RWPE1 (cell line): ENCODE data around the gene BAHD1.

Source experiments
- CTCF ChIA-PET: fragments of 350-600 bp; sonication (Branson Sonifier 250); formaldehyde crosslinking; extraction: SDS; loops from one replicate; lab custom pipeline; 2021; lab: Yijun Ruan, JAX
- POLR2A ChIA-PET: fragments of 400-600 bp; formaldehyde crosslinking; extraction: SDS; loops from one replicate; lab custom pipeline; 2020; ENCODE audit warnings: antibody characterized with exemption; ENCODE audit not compliant: low non-redundant PET; lab: Yijun Ruan, JAX
- DNase-seq: peaks from one replicate; pipeline ENCODE4 v3.0.0; 2012; ENCODE audit warnings: low spot score
- H3K27ac ChIP-seq: fragments of 450-650 bp; 2 replicates; pipeline ENCODE4 v1.5.1; 2017
- TF ChIP-seq, protein P1 (sequence below): fragments of 450-650 bp; conservative IDR thresholded peaks from 2 replicates; pipeline ENCODE4 v1.5.1; 2017; ENCODE audit warnings: low read depth, mild to moderate bottlenecking

Gene BAHD1

DNA sequence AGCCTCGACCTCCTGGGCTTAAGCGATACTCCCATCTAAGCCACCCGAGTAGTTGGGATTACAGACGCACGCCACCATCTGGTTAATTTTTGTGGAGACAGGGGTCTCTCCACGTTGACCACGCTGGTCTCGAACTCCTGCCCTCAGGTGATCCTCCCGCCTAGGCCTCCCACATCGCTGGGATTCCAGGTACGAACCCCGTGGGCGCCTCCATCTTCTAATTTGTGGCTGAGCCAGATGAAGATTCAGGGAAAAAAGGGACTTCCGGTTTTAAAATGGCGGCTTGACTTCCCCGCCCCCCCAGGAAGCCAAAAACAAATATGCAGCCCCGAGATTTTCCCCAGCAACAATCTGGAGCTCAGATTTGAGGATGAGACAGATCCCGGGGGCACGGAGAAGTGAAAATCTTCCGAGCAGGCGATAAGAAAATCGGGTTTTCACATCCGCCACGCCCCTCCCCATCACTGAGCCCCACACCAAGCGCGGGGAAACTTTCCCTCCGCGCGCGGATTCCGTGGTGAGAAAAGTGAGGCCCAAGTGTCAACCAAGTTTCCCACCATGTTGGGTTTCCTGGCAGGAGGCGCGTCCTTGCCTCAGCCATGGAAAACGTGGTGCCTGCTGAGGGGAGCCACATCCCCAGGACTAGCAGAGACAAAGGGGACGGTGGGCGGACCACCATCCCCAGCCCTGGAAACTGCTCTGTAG lies 45.5 kb downstream of the BAHD1 start:
- POLR2A ChIA-PET, result no interaction called here
- no peak for DNase-seq
- CTCF ChIA-PET, result no interaction called here
- no peak overlapping the region for H3K27ac ChIP-seq
- TF ChIP-seq, protein P1, sequence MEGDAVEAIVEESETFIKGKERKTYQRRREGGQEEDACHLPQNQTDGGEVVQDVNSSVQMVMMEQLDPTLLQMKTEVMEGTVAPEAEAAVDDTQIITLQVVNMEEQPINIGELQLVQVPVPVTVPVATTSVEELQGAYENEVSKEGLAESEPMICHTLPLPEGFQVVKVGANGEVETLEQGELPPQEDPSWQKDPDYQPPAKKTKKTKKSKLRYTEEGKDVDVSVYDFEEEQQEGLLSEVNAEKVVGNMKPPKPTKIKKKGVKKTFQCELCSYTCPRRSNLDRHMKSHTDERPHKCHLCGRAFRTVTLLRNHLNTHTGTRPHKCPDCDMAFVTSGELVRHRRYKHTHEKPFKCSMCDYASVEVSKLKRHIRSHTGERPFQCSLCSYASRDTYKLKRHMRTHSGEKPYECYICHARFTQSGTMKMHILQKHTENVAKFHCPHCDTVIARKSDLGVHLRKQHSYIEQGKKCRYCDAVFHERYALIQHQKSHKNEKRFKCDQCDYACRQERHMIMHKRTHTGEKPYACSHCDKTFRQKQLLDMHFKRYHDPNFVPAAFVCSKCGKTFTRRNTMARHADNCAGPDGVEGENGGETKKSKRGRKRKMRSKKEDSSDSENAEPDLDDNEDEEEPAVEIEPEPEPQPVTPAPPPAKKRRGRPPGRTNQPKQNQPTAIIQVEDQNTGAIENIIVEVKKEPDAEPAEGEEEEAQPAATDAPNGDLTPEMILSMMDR, result no peak

DNA sequence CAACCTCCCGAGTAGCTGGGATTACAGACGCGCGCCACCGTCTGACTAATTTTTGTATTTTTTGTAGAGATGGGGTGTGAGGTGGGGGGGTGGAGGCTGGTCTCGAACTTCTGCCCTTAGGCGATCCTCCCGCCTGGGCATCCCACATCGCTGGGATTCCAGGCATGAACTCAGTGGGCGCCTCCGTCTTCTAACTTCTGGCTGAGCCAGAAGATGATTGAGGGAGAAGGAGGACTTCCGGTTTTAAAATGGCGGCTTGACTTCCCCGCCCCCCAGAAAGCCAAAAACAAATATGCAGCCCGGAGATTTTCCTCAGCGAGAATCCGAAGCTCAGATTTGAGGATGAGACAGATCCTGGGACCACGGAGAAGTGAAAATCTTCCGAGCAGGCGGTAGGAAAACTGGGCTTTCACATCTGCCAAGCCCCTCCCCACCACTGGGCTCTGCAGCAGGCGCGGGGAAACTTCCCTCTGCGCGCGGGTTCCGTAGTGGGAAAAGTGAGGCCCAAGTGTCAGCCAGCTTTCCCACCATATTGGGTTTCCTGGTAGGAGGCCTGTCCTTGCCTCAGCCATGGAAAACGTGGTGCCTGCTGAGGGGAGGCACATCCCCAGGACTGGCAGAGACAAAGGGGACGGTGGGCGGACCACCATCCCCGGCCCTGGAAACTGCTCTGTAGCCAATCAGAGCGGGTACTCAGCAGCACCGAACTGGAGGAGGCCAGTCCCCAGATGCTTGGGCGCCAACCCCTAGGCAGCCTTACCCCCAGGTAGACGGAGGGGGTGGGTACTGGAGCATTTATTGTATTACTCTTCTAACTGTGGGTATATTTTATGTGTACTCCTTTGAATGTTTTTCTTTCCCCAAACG lies 47.3 kb downstream of the BAHD1 start:
- TF ChIP-seq, protein P1, result no peak
- H3K27ac ChIP-seq, result no peak overlapping the region
- CTCF ChIA-PET, result interaction anchor here (0.6 kb wide), 1 partner anchor 75 kb away, joined by 3 read pairs; no protein-coding TSS in a partner anchor
- POLR2A ChIA-PET, result interaction anchor here (0.7 kb wide), 1 partner anchor 66 kb away, joined by 4 read pairs; no protein-coding TSS in a partner anchor
- no peak for DNase-seq

DNA sequence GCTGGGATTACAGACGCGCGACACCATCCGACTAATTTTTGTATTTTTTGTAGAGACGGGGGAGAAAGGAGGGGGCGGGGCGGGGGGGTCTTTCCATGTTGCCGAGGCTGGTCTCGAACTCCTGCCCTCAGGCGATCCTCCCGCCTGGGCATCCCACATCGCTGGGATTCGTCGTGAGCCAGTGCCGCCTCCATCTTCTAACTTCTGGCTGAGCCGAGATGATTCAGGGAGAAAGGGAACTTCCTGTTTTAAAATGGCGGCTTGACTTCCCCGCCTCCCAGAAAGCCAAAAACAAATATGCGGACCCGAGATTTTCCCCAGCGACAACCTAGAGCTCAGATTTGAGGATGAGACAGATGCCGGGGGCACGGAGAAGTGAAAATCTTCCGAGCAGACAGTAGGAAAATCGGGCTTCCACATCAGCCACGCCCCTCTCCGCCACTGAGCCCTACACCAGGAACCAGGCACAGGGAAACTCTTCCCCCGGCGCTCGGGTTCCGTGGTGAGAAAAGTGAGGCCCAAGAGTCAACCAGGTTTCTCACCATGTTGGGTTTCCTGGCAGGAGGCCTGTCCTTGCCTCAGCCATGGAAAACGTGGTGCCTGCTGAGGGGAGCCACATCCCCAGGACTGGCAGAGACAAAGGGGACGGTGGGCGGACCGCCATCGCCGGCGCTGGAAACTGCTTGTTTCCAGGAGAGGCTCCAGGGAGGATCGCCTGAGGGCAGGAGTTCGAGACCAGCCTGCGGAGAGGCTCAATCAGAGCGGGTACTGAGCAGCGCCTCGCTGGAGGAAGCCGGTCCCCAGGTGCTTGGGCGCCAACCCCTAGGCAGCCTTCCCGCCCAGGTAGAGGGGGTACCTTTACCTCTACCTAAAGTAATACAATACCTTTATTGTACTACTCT lies 48.8 kb downstream of the BAHD1 start:
- ChIA-PET CTCF (no interaction called here), POLR2A (no interaction called here)
- TF ChIP-seq, protein P1, result no peak
- no peak for DNase-seq
- no peak overlapping the region for H3K27ac ChIP-seq

DNA sequence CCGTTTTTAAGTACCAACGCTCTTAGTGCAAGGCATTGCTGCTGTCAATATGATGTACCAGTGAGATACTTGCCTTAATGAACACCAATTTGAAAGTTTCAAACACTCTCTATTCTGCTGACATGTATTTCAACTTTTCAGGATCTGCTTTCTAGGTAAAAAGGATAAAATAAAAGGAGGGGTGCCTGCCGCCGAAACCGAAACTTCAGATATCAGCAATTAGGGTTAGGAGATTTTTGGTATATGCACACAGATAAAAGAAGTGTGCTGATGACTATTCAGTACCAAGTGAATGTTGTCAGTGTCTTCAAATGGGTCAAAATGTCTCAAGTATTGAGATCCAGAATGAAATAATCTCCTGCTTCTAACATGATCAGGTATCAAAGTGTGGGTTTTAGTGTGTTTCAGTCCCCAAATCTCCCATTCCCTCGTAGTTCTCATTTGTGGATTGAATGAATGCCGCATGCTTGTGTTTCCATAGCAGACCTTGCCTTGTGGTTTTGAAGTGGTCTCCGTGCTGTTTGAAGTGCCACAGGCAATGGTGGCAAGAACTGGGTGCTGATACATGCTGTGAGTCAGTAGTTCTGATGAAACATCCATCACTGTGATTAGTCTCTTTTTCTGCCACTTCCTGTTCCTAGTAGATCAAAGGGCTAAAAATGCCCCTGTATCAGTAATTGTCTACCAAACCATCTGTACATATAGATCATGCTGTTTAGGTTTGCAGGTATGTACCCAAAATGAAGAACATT lies 52.5 kb downstream of the BAHD1 start:
- no peak overlapping the region for H3K27ac ChIP-seq
- POLR2A ChIA-PET, result no interaction called here
- peak; percentile 55 for DNase-seq
- TF ChIP-seq, protein P1, result no peak
- CTCF ChIA-PET, result interaction anchor here (0.5 to 0.6 kb wide), 2 partner anchors 10 to 759 kb away, joined by 3 read pairs; no protein-coding TSS in a partner anchor

DNA sequence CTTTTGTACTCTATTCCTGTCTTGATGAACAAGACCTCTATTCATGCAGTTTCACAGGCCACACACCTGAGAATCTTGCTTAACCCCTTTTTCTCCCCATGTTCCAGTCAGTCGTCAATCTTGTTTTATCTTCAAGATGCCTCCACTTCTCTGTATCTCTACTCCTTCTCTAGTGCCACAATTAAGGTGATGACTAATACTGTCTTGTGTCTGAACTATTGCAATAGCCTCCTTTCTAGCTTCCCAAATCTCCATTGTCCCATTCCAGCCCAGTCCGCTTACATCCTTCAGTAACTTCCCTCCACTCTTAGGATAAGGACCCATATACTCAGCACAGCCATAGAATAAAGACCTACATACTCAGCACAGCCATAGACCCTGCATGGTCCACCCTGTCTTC lies 54.8 kb downstream of the BAHD1 start:
- no peak for DNase-seq
- ChIA-PET CTCF (no interaction called here), POLR2A (no interaction called here)
- TF ChIP-seq, protein P1, result no peak
- H3K27ac ChIP-seq, result no peak overlapping the region
